Spinal cord (tissue), 10 donors: ENCODE results near the gene AIFM3. TPM values are rescaled to one million over a fixed set of nuclear protein-coding genes. Genes with fewer than 3 reads are reported as not detected.
A peak's percentile ranks its signal among the peaks of the same experiment; 100 is the strongest.

Experiments
- DNase-seq, 6 donors: peaks; one replicate each; pipeline versions ENCODE4 v3.0.0 to v3.0.0-alpha.2; 2013 to 2015; ENCODE audit warnings: low spot score in 6 of 6, low read depth in 4 of 6
- H3K27ac ChIP-seq: one replicate; pipeline ENCODE4 v1.5.1; 2013; ENCODE audit warnings: low read depth, low read length, control low read depth
- H3K27me3 ChIP-seq: one replicate; pipeline ENCODE4 v1.6.1; 2013; ENCODE audit warnings: low read length; ENCODE audit not compliant: control insufficient read depth, insufficient read depth
- H3K36me3 ChIP-seq: one replicate; pipeline ENCODE4 v1.6.1; 2013; ENCODE audit warnings: low read length; ENCODE audit not compliant: control insufficient read depth, insufficient read depth
- H3K4me1 ChIP-seq: one replicate; pipeline ENCODE4 v1.6.1; 2013; ENCODE audit warnings: low read length; ENCODE audit not compliant: control insufficient read depth, insufficient read depth
- H3K4me3 ChIP-seq: one replicate; pipeline ENCODE4 v1.5.1; 2013; ENCODE audit warnings: low read depth, low read length, control low read depth
- H3K9me3 ChIP-seq: one replicate; pipeline ENCODE4 v1.6.1; 2013; ENCODE audit warnings: low read length; ENCODE audit not compliant: control insufficient read depth, insufficient read depth
- WGBS: methylation state at CpG from one replicate; pipeline ENCODE4 v1.1.5; 2013; ENCODE audit warnings: missing lambda C conversion rate; ENCODE audit not compliant: insufficient coverage; 5-methylcytosine and 5-hydroxymethylcytosine counted together
- long read RNA-seq, 4 donors: transcript quantifications; one replicate each; lab custom pipeline, GENCODE V29; 2026
- polyA plus RNA-seq, 2 donors: library from polyadenylated mRNA; unstranded; fragments of 120-200 nt; gene quantifications; one replicate each; pipeline ENCODE4 v1.2.1, GENCODE V29; 2013; ENCODE audit not compliant: insufficient read length in 2 of 2
- total RNA-seq, 2 donors: library from RNA; depleted of rRNA in 1 of 2; stranded (reverse); fragments of 120-200 nt in 1 of 2; fragments of >200 nt in 1 of 2; gene quantifications; one replicate each; pipeline versions ENCODE4 v1.2.3 to v1.2.4, GENCODE V29; 2013 to 2014
- donor health status: healthy.

AIFM3 gene, protein sequence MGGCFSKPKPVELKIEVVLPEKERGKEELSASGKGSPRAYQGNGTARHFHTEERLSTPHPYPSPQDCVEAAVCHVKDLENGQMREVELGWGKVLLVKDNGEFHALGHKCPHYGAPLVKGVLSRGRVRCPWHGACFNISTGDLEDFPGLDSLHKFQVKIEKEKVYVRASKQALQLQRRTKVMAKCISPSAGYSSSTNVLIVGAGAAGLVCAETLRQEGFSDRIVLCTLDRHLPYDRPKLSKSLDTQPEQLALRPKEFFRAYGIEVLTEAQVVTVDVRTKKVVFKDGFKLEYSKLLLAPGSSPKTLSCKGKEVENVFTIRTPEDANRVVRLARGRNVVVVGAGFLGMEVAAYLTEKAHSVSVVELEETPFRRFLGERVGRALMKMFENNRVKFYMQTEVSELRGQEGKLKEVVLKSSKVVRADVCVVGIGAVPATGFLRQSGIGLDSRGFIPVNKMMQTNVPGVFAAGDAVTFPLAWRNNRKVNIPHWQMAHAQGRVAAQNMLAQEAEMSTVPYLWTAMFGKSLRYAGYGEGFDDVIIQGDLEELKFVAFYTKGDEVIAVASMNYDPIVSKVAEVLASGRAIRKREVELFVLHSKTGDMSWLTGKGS
- total RNA-seq (100 to 1,000 TPM in 1 of 2 donors, 10 to 100 TPM in 1; 29.4 to 147 TPM), polyA plus RNA-seq (10 to 100 TPM; 31.1 to 49.0 TPM)
- long read RNA-seq, donor 1: 0 reads
- long read RNA-seq, donor 2: 0 reads
- long read RNA-seq, donor 3, partial matches to known transcripts: 0 of 1 reads
- long read RNA-seq, donor 3, other reads (novel, unspliced or antisense): 0 of 1 reads
- long read RNA-seq, donor 4: 0 reads

DNA sequence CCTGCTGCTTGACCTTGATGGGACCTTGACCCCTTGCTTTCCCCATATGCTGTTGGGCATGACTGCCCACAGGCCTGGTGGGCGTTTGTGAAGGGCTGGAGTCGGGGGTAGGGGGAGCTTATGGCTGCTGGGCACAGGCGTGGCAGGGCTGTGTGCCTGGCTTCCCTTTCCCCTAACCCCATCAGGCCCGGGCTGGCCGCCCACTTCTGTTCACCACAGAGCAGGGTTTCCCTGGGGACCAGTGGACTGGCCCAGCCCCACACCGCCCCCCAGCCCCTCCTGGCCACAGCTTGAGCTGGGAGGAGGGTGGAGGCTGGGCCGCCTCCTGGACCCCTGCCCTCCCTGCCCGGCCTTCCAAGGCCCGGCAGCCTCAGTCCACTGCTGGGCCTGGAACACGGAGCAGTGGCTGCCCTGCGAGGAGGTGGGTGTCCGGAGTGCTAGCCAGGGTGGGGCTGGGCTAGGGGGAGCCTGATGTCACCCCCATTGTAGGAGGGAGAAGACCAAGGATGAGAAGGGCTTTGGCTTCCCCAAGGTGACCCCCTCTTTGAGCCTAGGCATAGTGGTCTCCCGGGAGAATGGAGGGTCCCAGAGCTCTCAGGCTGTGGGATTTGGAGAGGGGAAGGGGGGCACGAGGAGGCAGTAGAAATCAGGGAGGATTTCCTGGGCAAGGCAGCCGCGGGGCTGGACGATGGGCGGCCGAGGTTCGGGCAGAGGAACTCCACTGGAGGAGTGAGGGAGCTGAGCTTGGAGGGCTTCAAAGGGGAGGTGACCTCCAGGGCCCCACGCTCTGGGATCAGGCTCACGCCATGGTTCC lies at the start of gene AIFM3:
Gene AIFM3, plus strand, starts transcription at position 373 of the 814 bp plus-strand sequence. CDS start 690 bp downstream, outside the sequence.
- peak in 1 of 6 donors; percentile 67 for DNase-seq
- 42% methylated on average over 19 of the region's 22 CpGs for WGBS
- H3K4me3 ChIP-seq: no peak within 1 kb of the TSS
- peaks cover 57% of the 10 kb centered on the region for H3K4me1 ChIP-seq
- no peaks in the 10 kb centered on the region for H3K9me3 ChIP-seq
- peak within 1 kb of the TSS; percentile 64 for H3K27ac ChIP-seq
- peaks cover 3% of the 10 kb centered on the region for H3K36me3 ChIP-seq
- H3K27me3 ChIP-seq: peaks cover 12% of the 10 kb centered on the region

DNA sequence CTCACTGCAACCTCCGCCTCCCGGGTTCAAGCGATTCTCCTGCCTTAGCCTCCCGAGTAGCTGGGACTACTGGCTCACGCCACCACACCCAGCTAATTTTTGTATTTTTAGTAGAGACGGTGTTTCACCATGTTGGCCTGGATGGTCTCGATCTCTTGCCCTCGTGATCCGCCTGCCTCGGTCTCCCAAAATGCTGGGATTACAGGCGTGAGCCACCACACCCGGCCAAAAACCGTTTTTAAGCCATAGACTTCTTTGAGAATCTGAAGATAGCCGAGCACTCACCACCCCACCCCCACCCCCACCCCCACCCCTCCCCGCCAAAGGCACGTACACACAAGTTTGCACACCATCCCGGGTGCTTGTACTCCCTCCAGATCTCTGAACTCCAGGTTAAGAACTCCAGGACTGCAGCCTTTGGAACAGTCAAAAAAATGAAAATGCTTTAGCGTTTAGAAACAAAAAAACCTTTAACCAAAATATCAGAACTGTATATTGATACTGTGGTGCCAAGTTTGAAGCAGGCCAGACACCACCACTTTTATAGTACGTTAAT lies 48.3 kb upstream of the AIFM3 start:
- 4% methylated on average over 5 of the region's 19 CpGs for WGBS

GRCh38 chr22:20919718-20920117 lies 47.3 kb upstream of the AIFM3 start:
- no peak for DNase-seq
- peak overlapping the region; percentile 97 for H3K4me3 ChIP-seq
- no CpG with 5 or more reads among the region's 4 CpGs for WGBS
- peaks cover 3% of the 10 kb centered on the region for H3K36me3 ChIP-seq
- H3K9me3 ChIP-seq: no peaks in the 10 kb centered on the region
- peaks cover 18% of the 10 kb centered on the region for H3K4me1 ChIP-seq
- H3K27me3 ChIP-seq: no peaks in the 10 kb centered on the region
- no peak overlapping the region for H3K27ac ChIP-seq

More for the DNA sequence above, 48.3 kb upstream of the AIFM3 start:
- H3K9me3 ChIP-seq: no peaks in the 10 kb centered on the region
- H3K27me3 ChIP-seq: no peaks in the 10 kb centered on the region
- peak overlapping the region; percentile 97 for H3K4me3 ChIP-seq
- H3K4me1 ChIP-seq: peaks cover 17% of the 10 kb centered on the region
- no peak for DNase-seq
- H3K27ac ChIP-seq: no peak overlapping the region
- H3K36me3 ChIP-seq: peaks cover under 1% of the 10 kb centered on the region

DNA sequence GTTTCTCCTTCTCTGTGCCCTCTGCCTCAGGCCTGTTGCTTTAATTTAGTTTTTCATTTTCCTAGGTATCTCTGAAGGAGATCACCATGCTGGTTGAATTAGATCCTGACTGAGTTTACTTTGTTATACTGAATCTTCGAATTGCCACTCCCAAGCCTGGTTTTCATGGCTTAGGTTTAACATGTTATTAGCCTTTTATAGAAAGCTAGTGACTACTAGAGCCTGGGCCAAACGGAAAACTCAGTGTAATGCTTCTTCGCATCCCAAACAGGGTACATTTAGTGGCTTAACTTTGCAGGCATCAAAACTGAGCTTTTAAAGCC lies 46.2 kb upstream of the AIFM3 start:
- Histone ChIP-seq H3K4me1 (peaks cover 18% of the 10 kb centered on the region), H3K27ac (no peak overlapping the region), H3K9me3 (no peaks in the 10 kb centered on the region), H3K36me3 (peaks cover 3% of the 10 kb centered on the region), H3K27me3 (no peaks in the 10 kb centered on the region), H3K4me3 (no peak overlapping the region)
- no peak for DNase-seq
- 33% methylated on average over 2 of the region's 3 CpGs for WGBS

- no peak for DNase-seq
- H3K27ac ChIP-seq: no peak overlapping the region
- 0% methylated on average over 1 of the region's 3 CpGs for WGBS
Observed at GRCh38 chr22:20922141-20922751, 44.8 kb upstream of the AIFM3 start.

DNA sequence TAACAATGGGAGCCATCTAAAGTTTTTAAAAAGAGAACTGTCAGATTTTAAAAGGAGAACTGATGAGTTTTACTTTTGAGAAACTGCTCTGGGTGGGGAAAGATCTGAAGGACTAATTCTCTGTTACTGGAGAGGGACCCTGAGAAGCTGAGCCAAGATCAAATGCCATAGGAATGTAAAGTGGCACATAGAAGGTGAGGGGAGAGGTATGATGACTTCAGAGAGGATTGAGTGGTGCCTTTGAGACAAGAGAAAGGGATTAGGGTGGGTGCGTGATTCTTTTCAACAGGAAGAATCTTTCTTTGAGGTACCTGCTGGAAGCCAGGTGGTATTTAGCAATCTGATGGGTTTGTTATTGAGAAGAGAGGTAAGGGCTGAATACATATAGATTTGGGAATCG lies 40.8 kb upstream of the AIFM3 start:
- 94% methylated on average over 2 of the region's 2 CpGs for WGBS
- DNase-seq: no peak
- H3K4me1 ChIP-seq: peaks cover 7% of the 10 kb centered on the region

More at GRCh38 chr22:20922141-20922751, 44.8 kb upstream of the AIFM3 start:
- H3K9me3 ChIP-seq: no peaks in the 10 kb centered on the region
- peaks cover 10% of the 10 kb centered on the region for H3K4me1 ChIP-seq
- H3K27me3 ChIP-seq: no peaks in the 10 kb centered on the region
- H3K4me3 ChIP-seq: no peak overlapping the region
- peaks cover 3% of the 10 kb centered on the region for H3K36me3 ChIP-seq

GRCh38 chr22:20927940-20928572 lies 39.0 kb upstream of the AIFM3 start:
- no peak overlapping the region for H3K27ac ChIP-seq
- 86% methylated on average over 1 of the region's 4 CpGs for WGBS

More for the DNA sequence above, 40.8 kb upstream of the AIFM3 start:
- Histone ChIP-seq H3K36me3 (peaks cover 3% of the 10 kb centered on the region), H3K4me3 (no peak overlapping the region), H3K27me3 (no peaks in the 10 kb centered on the region), H3K9me3 (no peaks in the 10 kb centered on the region), H3K27ac (no peak overlapping the region)

GRCh38 chr22:20928573-20928967 lies 38.5 kb upstream of the AIFM3 start:
- no peaks in the 10 kb centered on the region for H3K27me3 ChIP-seq
- H3K4me1 ChIP-seq: peaks cover 2% of the 10 kb centered on the region
- peaks cover 3% of the 10 kb centered on the region for H3K36me3 ChIP-seq
- no peak overlapping the region for H3K27ac ChIP-seq
- H3K9me3 ChIP-seq: no peaks in the 10 kb centered on the region
- no peak overlapping the region for H3K4me3 ChIP-seq
- DNase-seq: no peak
- WGBS: no CpG with 5 or more reads among the region's 4 CpGs

More at GRCh38 chr22:20927940-20928572, 39.0 kb upstream of the AIFM3 start:
- no peaks in the 10 kb centered on the region for H3K9me3 ChIP-seq
- no peak overlapping the region for H3K4me3 ChIP-seq
- H3K36me3 ChIP-seq: peaks cover 3% of the 10 kb centered on the region
- no peak for DNase-seq
- H3K27me3 ChIP-seq: no peaks in the 10 kb centered on the region
- H3K4me1 ChIP-seq: peaks cover 3% of the 10 kb centered on the region
